Measurements from ENCODE around the gene ZC3H4.

The ZC3H4 gene

GRCh38 chr19:47039239-47039874 lies 74.2 kb downstream of the ZC3H4 start:
- Histone ChIP-seq H3K4me1 (ENCODE audit: insufficient read depth, low read length) (no peaks in the 10 kb centered on the region), H3K4me3 (ENCODE audit: low read depth in 1 of 2, low read length in 2 of 2) (no peak overlapping the region), H3K27me3 (ENCODE audit: control insufficient read depth in 1 of 2, insufficient read depth in 2 of 2, low read length in 2 of 2) (no peaks in the 10 kb centered on the region), H3K9ac (ENCODE audit: low read length) (no peak overlapping the region), H3K9me3 (ENCODE audit: low read length) (no peaks in the 10 kb centered on the region), H3K27ac (ENCODE audit: low read depth, low read length) (no peak overlapping the region), H3K36me3 (ENCODE audit: insufficient read depth, low read length) (no peaks in the 10 kb centered on the region)

GRCh38 chr19:47037766-47038165 lies 75.8 kb downstream of the ZC3H4 start:
- no peak overlapping the region for H3K9ac ChIP-seq (ENCODE audit: low read length)
- no peaks in the 10 kb centered on the region for H3K36me3 ChIP-seq (ENCODE audit: insufficient read depth, low read length)
- no peaks in the 10 kb centered on the region for H3K9me3 ChIP-seq (ENCODE audit: low read length)
- H3K4me1 ChIP-seq (ENCODE audit: insufficient read depth, low read length) = no peaks in the 10 kb centered on the region
- H3K4me3 ChIP-seq (ENCODE audit: low read depth in 1 of 2, low read length in 2 of 2) = no peak overlapping the region
- H3K27ac ChIP-seq (ENCODE audit: low read depth, low read length) = no peak overlapping the region
- peaks cover 0 to under 1% of the 10 kb centered on the region in 2 donors for H3K27me3 ChIP-seq (ENCODE audit: control insufficient read depth in 1 of 2, insufficient read depth in 2 of 2, low read length in 2 of 2)

GRCh38 chr19:47036097-47036651 lies 77.4 kb downstream of the ZC3H4 start:
- Histone ChIP-seq H3K27ac (ENCODE audit: low read depth, low read length) (peak overlapping the region; percentile 35), H3K36me3 (ENCODE audit: insufficient read depth, low read length) (no peaks in the 10 kb centered on the region), H3K9me3 (ENCODE audit: low read length) (no peaks in the 10 kb centered on the region), H3K4me3 (ENCODE audit: low read depth in 1 of 2, low read length in 2 of 2) (peak overlapping the region; percentile 50 to 74), H3K4me1 (ENCODE audit: insufficient read depth, low read length) (no peaks in the 10 kb centered on the region), H3K9ac (ENCODE audit: low read length) (peak overlapping the region; percentile 72), H3K27me3 (ENCODE audit: control insufficient read depth in 1 of 2, insufficient read depth in 2 of 2, low read length in 2 of 2) (peaks cover 5 to 14% of the 10 kb centered on the region in 2 donors)

GRCh38 chr19:47035127-47036096 lies 78.2 kb downstream of the ZC3H4 start:
- Histone ChIP-seq H3K27ac (ENCODE audit: low read depth, low read length) (peak overlapping the region; percentile 35), H3K27me3 (ENCODE audit: control insufficient read depth in 1 of 2, insufficient read depth in 2 of 2, low read length in 2 of 2) (peaks cover 5 to 18% of the 10 kb centered on the region in 2 donors), H3K4me1 (ENCODE audit: insufficient read depth, low read length) (no peaks in the 10 kb centered on the region), H3K36me3 (ENCODE audit: insufficient read depth, low read length) (no peaks in the 10 kb centered on the region), H3K4me3 (ENCODE audit: low read depth in 1 of 2, low read length in 2 of 2) (peak overlapping the region; percentile 50 to 74), H3K9ac (ENCODE audit: low read length) (peak overlapping the region; percentile 72), H3K9me3 (ENCODE audit: low read length) (no peaks in the 10 kb centered on the region)

- H3K9me3 ChIP-seq (ENCODE audit: low read length) = no peaks in the 10 kb centered on the region
- H3K27me3 ChIP-seq (ENCODE audit: control insufficient read depth in 1 of 2, insufficient read depth in 2 of 2, low read length in 2 of 2) = peaks cover 16 to 36% of the 10 kb centered on the region in 2 donors
- no peaks in the 10 kb centered on the region for H3K36me3 ChIP-seq (ENCODE audit: insufficient read depth, low read length)
- H3K27ac ChIP-seq (ENCODE audit: low read depth, low read length) = no peak overlapping the region
- H3K4me3 ChIP-seq (ENCODE audit: low read depth in 1 of 2, low read length in 2 of 2) = no peak overlapping the region
- no peaks in the 10 kb centered on the region for H3K4me1 ChIP-seq (ENCODE audit: insufficient read depth, low read length)
- H3K9ac ChIP-seq (ENCODE audit: low read length) = no peak overlapping the region
These were observed 81.3 kb downstream of the ZC3H4 start for GRCh38 chr19:47032171-47032811.

- Histone ChIP-seq H3K27me3 (ENCODE audit: control insufficient read depth in 1 of 2, insufficient read depth in 2 of 2, low read length in 2 of 2) (peaks cover 31 to 68% of the 10 kb centered on the region in 2 donors), H3K9ac (ENCODE audit: low read length) (no peak overlapping the region), H3K9me3 (ENCODE audit: low read length) (no peaks in the 10 kb centered on the region), H3K27ac (ENCODE audit: low read depth, low read length) (no peak overlapping the region), H3K4me3 (ENCODE audit: low read depth in 1 of 2, low read length in 2 of 2) (no peak overlapping the region), H3K4me1 (ENCODE audit: insufficient read depth, low read length) (no peaks in the 10 kb centered on the region), H3K36me3 (ENCODE audit: insufficient read depth, low read length) (no peaks in the 10 kb centered on the region)
These were observed 85.4 kb downstream of the ZC3H4 start for GRCh38 chr19:47028195-47028601.

- H3K4me1 ChIP-seq (ENCODE audit: insufficient read depth, low read length) = no peaks in the 10 kb centered on the region
- H3K27me3 ChIP-seq (ENCODE audit: control insufficient read depth in 1 of 2, insufficient read depth in 2 of 2, low read length in 2 of 2) = peaks cover 35 to 71% of the 10 kb centered on the region in 2 donors
- H3K9me3 ChIP-seq (ENCODE audit: low read length) = no peaks in the 10 kb centered on the region
- H3K36me3 ChIP-seq (ENCODE audit: insufficient read depth, low read length) = no peaks in the 10 kb centered on the region
- H3K9ac ChIP-seq (ENCODE audit: low read length) = no peak overlapping the region
- H3K4me3 ChIP-seq (ENCODE audit: low read depth in 1 of 2, low read length in 2 of 2) = no peak overlapping the region
- no peak overlapping the region for H3K27ac ChIP-seq (ENCODE audit: low read depth, low read length)
These were observed 85.9 kb downstream of the ZC3H4 start for GRCh38 chr19:47027586-47028088.

- Histone ChIP-seq H3K9ac (ENCODE audit: low read length) (no peak overlapping the region), H3K9me3 (ENCODE audit: low read length) (no peaks in the 10 kb centered on the region), H3K4me1 (ENCODE audit: insufficient read depth, low read length) (no peaks in the 10 kb centered on the region), H3K36me3 (ENCODE audit: insufficient read depth, low read length) (no peaks in the 10 kb centered on the region), H3K4me3 (ENCODE audit: low read depth in 1 of 2, low read length in 2 of 2) (no peak overlapping the region), H3K27ac (ENCODE audit: low read depth, low read length) (no peak overlapping the region), H3K27me3 (ENCODE audit: control insufficient read depth in 1 of 2, insufficient read depth in 2 of 2, low read length in 2 of 2) (peaks cover 36 to 71% of the 10 kb centered on the region in 2 donors)
These were observed 86.7 kb downstream of the ZC3H4 start for GRCh38 chr19:47026889-47027288.

GRCh38 chr19:47026156-47026555 lies 87.4 kb downstream of the ZC3H4 start:
- Histone ChIP-seq H3K36me3 (ENCODE audit: insufficient read depth, low read length) (no peaks in the 10 kb centered on the region), H3K9ac (ENCODE audit: low read length) (no peak overlapping the region), H3K27ac (ENCODE audit: low read depth, low read length) (no peak overlapping the region), H3K4me1 (ENCODE audit: insufficient read depth, low read length) (peaks cover 7% of the 10 kb centered on the region), H3K27me3 (ENCODE audit: control insufficient read depth in 1 of 2, insufficient read depth in 2 of 2, low read length in 2 of 2) (peaks cover 44 to 74% of the 10 kb centered on the region in 2 donors), H3K9me3 (ENCODE audit: low read length) (no peaks in the 10 kb centered on the region), H3K4me3 (ENCODE audit: low read depth in 1 of 2, low read length in 2 of 2) (no peak overlapping the region)

GRCh38 chr19:47024502-47024901 lies 89.1 kb downstream of the ZC3H4 start:
- Histone ChIP-seq H3K27me3 (ENCODE audit: control insufficient read depth in 1 of 2, insufficient read depth in 2 of 2, low read length in 2 of 2) (peaks cover 51 to 84% of the 10 kb centered on the region in 2 donors), H3K4me1 (ENCODE audit: insufficient read depth, low read length) (peaks cover 14% of the 10 kb centered on the region), H3K27ac (ENCODE audit: low read depth, low read length) (no peak overlapping the region), H3K9me3 (ENCODE audit: low read length) (no peaks in the 10 kb centered on the region), H3K9ac (ENCODE audit: low read length) (no peak overlapping the region), H3K4me3 (ENCODE audit: low read depth in 1 of 2, low read length in 2 of 2) (no peak overlapping the region), H3K36me3 (ENCODE audit: insufficient read depth, low read length) (no peaks in the 10 kb centered on the region)

GRCh38 chr19:47023448-47023794 lies 90.2 kb downstream of the ZC3H4 start:
- no peak overlapping the region for H3K27ac ChIP-seq (ENCODE audit: low read depth, low read length)
- no peaks in the 10 kb centered on the region for H3K9me3 ChIP-seq (ENCODE audit: low read length)
- no peak overlapping the region for H3K4me3 ChIP-seq (ENCODE audit: low read depth in 1 of 2, low read length in 2 of 2)
- no peaks in the 10 kb centered on the region for H3K36me3 ChIP-seq (ENCODE audit: insufficient read depth, low read length)
- H3K27me3 ChIP-seq (ENCODE audit: control insufficient read depth in 1 of 2, insufficient read depth in 2 of 2, low read length in 2 of 2) = peaks cover 46 to 85% of the 10 kb centered on the region in 2 donors
- no peak overlapping the region for H3K9ac ChIP-seq (ENCODE audit: low read length)
- H3K4me1 ChIP-seq (ENCODE audit: insufficient read depth, low read length) = peaks cover 14% of the 10 kb centered on the region

Data from muscle layer of colon (tissue), 2 donors.